ENCODE measurements around the gene CENPT. TPM values are rescaled to one million over a fixed set of nuclear protein-coding genes. Genes with fewer than 3 reads are reported as not detected.

The CENPT gene
- total and polyA plus RNA-seq, 2 of the 13 experiments (the other 11 are each of a cell fraction or from before 2014, with no cell fraction given) = 40.9 to 43.3 TPM

DNA sequence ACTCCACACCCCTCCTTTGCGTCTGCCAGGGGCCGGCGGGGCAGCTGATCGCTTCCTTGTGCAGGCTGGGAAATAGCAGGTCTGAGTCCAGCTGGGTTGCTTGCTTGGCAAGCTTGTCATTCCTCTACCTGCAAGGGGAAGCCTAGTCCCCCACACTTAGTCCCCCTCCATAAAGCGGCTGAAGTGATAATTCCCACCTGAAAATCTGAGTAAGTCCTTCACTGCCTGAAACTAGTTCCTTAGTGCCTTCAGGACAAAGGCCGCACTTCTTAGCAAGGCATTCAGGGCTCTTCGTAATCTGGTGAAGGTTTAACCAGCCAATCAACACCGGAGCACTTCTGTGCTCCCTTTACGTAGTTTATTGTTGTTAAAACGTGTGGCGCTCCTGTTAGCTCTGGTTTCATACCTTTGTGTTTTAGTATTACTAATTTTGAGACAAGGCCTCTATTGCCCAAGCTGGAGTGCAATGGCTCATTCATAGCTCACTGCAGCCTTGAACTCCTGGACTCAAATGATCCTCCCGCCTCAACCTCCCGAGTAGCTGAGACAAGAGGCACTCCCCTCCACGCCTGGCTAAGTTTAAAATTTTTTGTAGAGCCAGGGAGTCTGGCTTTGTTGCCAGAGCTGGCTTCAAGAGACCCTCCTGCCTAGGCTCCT, 46.4 kb upstream of the CENPT start (continued):
- TF ChIP-seq BRF2 (CRISPR knock-in tag; IDR thresholded peaks at IDR 0.05) (no peak), RCOR2 (CRISPR knock-in tag; IDR thresholded peaks at IDR 0.05) (no peak), ZNF703 (CRISPR knock-in tag; IDR thresholded peaks at IDR 0.05; ENCODE audit: borderline replicate concordance) (peak; percentile 81; the same call in 1 of the 2 replicates), GABPA (IDR thresholded peaks at IDR 0.05; ENCODE audit: low read depth, low read length) (no peak), GABPA (CRISPR knock-in tag; IDR thresholded peaks at IDR 0.05; ENCODE audit: low read depth) (no peak), ZNF652 (CRISPR knock-in tag; IDR thresholded peaks at IDR 0.05; ENCODE audit: borderline replicate concordance, low read depth) (no peak), DR1 (CRISPR knock-in tag; IDR thresholded peaks at IDR 0.05) (no peak), KMT2A (CRISPR knock-in tag; IDR thresholded peaks at IDR 0.05) (peak; percentile 11; the same call in 1 of the 2 replicates), ZFP36 (IDR thresholded peaks at IDR 0.05; ENCODE audit: borderline replicate concordance, low read depth, low read length, partially characterized antibody) (no peak), ZNF558 (CRISPR knock-in tag; IDR thresholded peaks at IDR 0.05; ENCODE audit: borderline replicate concordance) (peak; percentile 49; the same call in 1 of the 2 replicates), ZNF441 (CRISPR knock-in tag; IDR thresholded peaks at IDR 0.05; ENCODE audit: borderline replicate concordance) (no peak), ZNF780A (CRISPR knock-in tag; IDR thresholded peaks at IDR 0.05) (no peak), MAFF (IDR thresholded peaks at IDR 0.05; ENCODE audit: low read depth, low read length) (no peak), MYNN (CRISPR knock-in tag; IDR thresholded peaks at IDR 0.05; ENCODE audit: low read depth) (no peak), KAT8 (CRISPR knock-in tag; IDR thresholded peaks at IDR 0.05) (no peak), RARG (CRISPR knock-in tag; IDR thresholded peaks at IDR 0.05; ENCODE audit: low read depth) (no peak), ZBTB39 (CRISPR knock-in tag; IDR thresholded peaks at IDR 0.05) (peak; percentile 19; the same call in 1 of the 2 replicates), KDM5B (CRISPR knock-in tag; IDR thresholded peaks at IDR 0.05; ENCODE audit: borderline replicate concordance) (peak; percentile 75; the same call in 1 of the 2 replicates), HHEX (CRISPR knock-in tag; IDR thresholded peaks at IDR 0.05) (no peak), ZNF75D (CRISPR knock-in tag; IDR thresholded peaks at IDR 0.05; ENCODE audit: borderline replicate concordance) (no peak), ZSCAN12 (CRISPR knock-in tag; IDR thresholded peaks at IDR 0.05) (no peak), ZNF790 (CRISPR knock-in tag; IDR thresholded peaks at IDR 0.05; ENCODE audit: borderline replicate concordance) (no peak), ZNF512 (CRISPR knock-in tag; IDR thresholded peaks at IDR 0.05) (no peak)
- TF ChIP-seq, protein P1, sequence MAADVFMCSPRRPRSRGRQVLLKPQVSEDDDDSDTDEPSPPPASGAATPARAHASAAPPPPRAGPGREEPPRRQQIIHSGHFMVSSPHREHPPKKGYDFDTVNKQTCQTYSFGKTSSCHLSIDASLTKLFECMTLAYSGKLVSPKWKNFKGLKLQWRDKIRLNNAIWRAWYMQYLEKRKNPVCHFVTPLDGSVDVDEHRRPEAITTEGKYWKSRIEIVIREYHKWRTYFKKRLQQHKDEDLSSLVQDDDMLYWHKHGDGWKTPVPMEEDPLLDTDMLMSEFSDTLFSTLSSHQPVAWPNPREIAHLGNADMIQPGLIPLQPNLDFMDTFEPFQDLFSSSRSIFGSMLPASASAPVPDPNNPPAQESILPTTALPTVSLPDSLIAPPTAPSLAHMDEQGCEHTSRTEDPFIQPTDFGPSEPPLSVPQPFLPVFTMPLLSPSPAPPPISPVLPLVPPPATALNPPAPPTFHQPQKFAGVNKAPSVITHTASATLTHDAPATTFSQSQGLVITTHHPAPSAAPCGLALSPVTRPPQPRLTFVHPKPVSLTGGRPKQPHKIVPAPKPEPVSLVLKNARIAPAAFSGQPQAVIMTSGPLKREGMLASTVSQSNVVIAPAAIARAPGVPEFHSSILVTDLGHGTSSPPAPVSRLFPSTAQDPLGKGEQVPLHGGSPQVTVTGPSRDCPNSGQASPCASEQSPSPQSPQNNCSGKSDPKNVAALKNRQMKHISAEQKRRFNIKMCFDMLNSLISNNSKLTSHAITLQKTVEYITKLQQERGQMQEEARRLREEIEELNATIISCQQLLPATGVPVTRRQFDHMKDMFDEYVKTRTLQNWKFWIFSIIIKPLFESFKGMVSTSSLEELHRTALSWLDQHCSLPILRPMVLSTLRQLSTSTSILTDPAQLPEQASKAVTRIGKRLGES (CRISPR knock-in tag; IDR thresholded peaks at IDR 0.05; ENCODE audit: borderline replicate concordance) = no peak
